SIG-M5 treated with dmso at 0.1 percent for 504 hours (cell line): ENCODE measurements around the gene EID3.
A peak's percentile ranks its signal among the peaks of the same experiment; 100 is the strongest.
"Not testable (repeated sequence)": the region's sequence is repeated elsewhere in the genome, so short reads cannot be mapped to it uniquely, and the experiment has no call there.

ENCODE experiments used
- DNase-seq: peaks from one replicate; lab custom pipeline; 2025; ENCODE audit not compliant: unreplicated experiment; lab: John Stamatoyannopoulos, UW

EID3 gene

GRCh38 chr12:104310751-104311633 is 7.5 kb downstream of the EID3 start:
- no peak for DNase-seq

- DNase-seq = no peak
Measured at GRCh38 chr12:104312202-104312601, 8.7 kb downstream of the EID3 start.

GRCh38 chr12:104312654-104313053 is 9.1 kb downstream of the EID3 start:
- DNase-seq = no peak

- no peak for DNase-seq
Measured at GRCh38 chr12:104313568-104314241, 10.2 kb downstream of the EID3 start.

GRCh38 chr12:104314242-104314614 is 10.7 kb downstream of the EID3 start:
- DNase-seq = peak; percentile 13

GRCh38 chr12:104315326-104316224 is 12.0 kb downstream of the EID3 start:
- DNase-seq = no peak

- DNase-seq = no peak
Measured at GRCh38 chr12:104316936-104317335, 13.4 kb downstream of the EID3 start.

GRCh38 chr12:104317538-104318210 is 14.1 kb downstream of the EID3 start:
- DNase-seq = no peak

GRCh38 chr12:104319028-104319427 is 15.5 kb downstream of the EID3 start:
- no peak for DNase-seq

- no peak for DNase-seq
Measured at GRCh38 chr12:104319918-104320626, 16.5 kb downstream of the EID3 start.

GRCh38 chr12:104320627-104321024 is 17.1 kb downstream of the EID3 start:
- no peak for DNase-seq

GRCh38 chr12:104321949-104322348 is 18.4 kb downstream of the EID3 start:
- DNase-seq = no peak

- not testable (repeated sequence) for DNase-seq
Measured at GRCh38 chr12:104322533-104322932, 19.0 kb downstream of the EID3 start.

GRCh38 chr12:104323899-104324298 is 20.4 kb downstream of the EID3 start:
- DNase-seq = no peak

- DNase-seq = not testable (repeated sequence)
Measured at GRCh38 chr12:104328278-104328677, 24.7 kb downstream of the EID3 start.

GRCh38 chr12:104328790-104329189 is 25.3 kb downstream of the EID3 start:
- no peak for DNase-seq

GRCh38 chr12:104329707-104330532 is 26.4 kb downstream of the EID3 start:
- DNase-seq = no peak

GRCh38 chr12:104331376-104331775 is 27.8 kb downstream of the EID3 start:
- no peak for DNase-seq

GRCh38 chr12:104332273-104332672 is 28.7 kb downstream of the EID3 start:
- not testable (repeated sequence) for DNase-seq
